Chondrocyte (in vitro differentiated cells): ENCODE results near the gene ACBD7. TPM values are rescaled to one million over a fixed set of nuclear protein-coding genes. Genes with fewer than 3 reads are reported as not detected.

ENCODE experiments used
- DNase-seq: peaks from one replicate; pipeline ENCODE4 v3.0.0; 2021; ENCODE audit warnings: mixed read lengths, low spot score
- H3K27ac Mint-ChIP-seq: one replicate; pipeline ENCODE4 v1.8.0; 2021; ENCODE audit warnings: mild to moderate bottlenecking, moderate library complexity, mixed read lengths; ENCODE audit not compliant: unreplicated experiment
- H3K27me3 Mint-ChIP-seq: 2 replicates; pipeline ENCODE4 v1.8.0; 2021; ENCODE audit warnings: low read depth, mixed read lengths
- H3K36me3 Mint-ChIP-seq: 2 replicates; pipeline ENCODE4 v1.8.0; 2021; ENCODE audit warnings: low read depth, mixed read lengths
- H3K4me1 Mint-ChIP-seq: 2 replicates; pipeline ENCODE4 v1.8.0; 2021; ENCODE audit warnings: low read depth, mild to moderate bottlenecking, mixed read lengths
- H3K4me3 Mint-ChIP-seq: one replicate; pipeline ENCODE4 v1.8.0; 2021; ENCODE audit warnings: mild to moderate bottlenecking, moderate library complexity, mixed read lengths; ENCODE audit not compliant: unreplicated experiment
- H3K9me3 Mint-ChIP-seq: 2 replicates; pipeline ENCODE4 v1.8.0; 2021; ENCODE audit warnings: low read depth, mixed read lengths
- CTCF ChIP-seq: fragments of 200-600 bp; sonication (generic); IDR thresholded peaks from 2 replicates; pipeline ENCODE4 v1.5.0; 2021; ENCODE audit warnings: antibody characterized with exemption, mild to moderate bottlenecking, moderate library complexity
- total RNA-seq: library from RNA; stranded (reverse); gene quantifications from 3 replicates; pipeline ENCODE4 v1.2.1, GENCODE V29; 2021

The ACBD7 gene
- total RNA-seq, 1 donor from 2014 or later: 2.2 TPM

- no peak overlapping the region for H3K27ac Mint-ChIP-seq
Measured at GRCh38 chr10:15120523-15120922, 31.9 kb upstream of the ACBD7 start.

GRCh38 chr10:15118615-15119014 lies 30.0 kb upstream of the ACBD7 start:
- peaks cover 16% of the 10 kb centered on the region for H3K36me3 Mint-ChIP-seq
- H3K4me3 Mint-ChIP-seq: no peak overlapping the region
- no peak for DNase-seq
- H3K27me3 Mint-ChIP-seq: no peaks in the 10 kb centered on the region
- no peaks in the 10 kb centered on the region for H3K9me3 Mint-ChIP-seq
- TF ChIP-seq CTCF: no peak
- no peak overlapping the region for H3K27ac Mint-ChIP-seq
- H3K4me1 Mint-ChIP-seq: peaks cover 17% of the 10 kb centered on the region

More at GRCh38 chr10:15120523-15120922, 31.9 kb upstream of the ACBD7 start:
- Mint-ChIP-seq H3K36me3 (peaks cover 17% of the 10 kb centered on the region), H3K4me1 (peaks cover 19% of the 10 kb centered on the region), H3K9me3 (no peaks in the 10 kb centered on the region), H3K27me3 (no peaks in the 10 kb centered on the region), H3K4me3 (no peak overlapping the region)
- no peak for TF ChIP-seq CTCF
- DNase-seq: no peak

GRCh38 chr10:15116225-15116624 lies 27.6 kb upstream of the ACBD7 start:
- no peaks in the 10 kb centered on the region for H3K9me3 Mint-ChIP-seq
- DNase-seq: no peak
- no peak overlapping the region for H3K4me3 Mint-ChIP-seq
- no peak for TF ChIP-seq CTCF
- peaks cover 23% of the 10 kb centered on the region for H3K36me3 Mint-ChIP-seq
- no peaks in the 10 kb centered on the region for H3K27me3 Mint-ChIP-seq
- H3K27ac Mint-ChIP-seq: no peak overlapping the region
- H3K4me1 Mint-ChIP-seq: no peaks in the 10 kb centered on the region

- Mint-ChIP-seq H3K27me3 (no peaks in the 10 kb centered on the region), H3K9me3 (no peaks in the 10 kb centered on the region), H3K36me3 (peaks cover 14% of the 10 kb centered on the region), H3K27ac (no peak overlapping the region), H3K4me1 (peaks cover 3% of the 10 kb centered on the region), H3K4me3 (no peak overlapping the region)
- TF ChIP-seq CTCF: no peak
- DNase-seq: no peak
Measured at GRCh38 chr10:15113766-15114165, 25.2 kb upstream of the ACBD7 start.

GRCh38 chr10:15112657-15113056 lies 24.1 kb upstream of the ACBD7 start:
- peaks cover 14% of the 10 kb centered on the region for H3K36me3 Mint-ChIP-seq
- H3K9me3 Mint-ChIP-seq: no peaks in the 10 kb centered on the region
- no peak overlapping the region for H3K27ac Mint-ChIP-seq
- TF ChIP-seq CTCF: no peak
- H3K4me3 Mint-ChIP-seq: no peak overlapping the region
- peaks cover 6% of the 10 kb centered on the region for H3K4me1 Mint-ChIP-seq
- no peak for DNase-seq
- H3K27me3 Mint-ChIP-seq: no peaks in the 10 kb centered on the region
